Nephron (organoid): ENCODE measurements around the gene OR2F2.

ENCODE experiments used
- H3K27ac Mint-ChIP-seq, 3 experiments: 2 replicates each; pipeline ENCODE4 v1.8.0; 2020; ENCODE audit warnings: mixed read lengths in 3 of 3, mild to moderate bottlenecking in 2 of 3, moderate library complexity in 1 of 3
- H3K27me3 Mint-ChIP-seq: 2 replicates; pipeline ENCODE4 v1.8.0; 2021; ENCODE audit warnings: low read depth, mild to moderate bottlenecking, moderate library complexity, mixed read lengths
- H3K36me3 Mint-ChIP-seq: 2 replicates; pipeline ENCODE4 v1.8.0; 2020; ENCODE audit warnings: low read depth, mixed read lengths
- H3K4me1 Mint-ChIP-seq: 2 replicates; pipeline ENCODE4 v1.8.0; 2020; ENCODE audit warnings: mixed read lengths
- H3K4me3 Mint-ChIP-seq, 3 experiments: 2 replicates each; pipeline ENCODE4 v1.8.0; 2020; ENCODE audit warnings: mild to moderate bottlenecking in 3 of 3, mixed read lengths in 3 of 3, moderate library complexity in 2 of 3
- H3K9me3 Mint-ChIP-seq: 2 replicates; pipeline ENCODE4 v1.8.0; 2020; ENCODE audit warnings: mixed read lengths
- CTCF ChIP-seq, 3 experiments: fragments of 200-600 bp; sonication (generic); IDR thresholded peaks; one replicate each; pipeline ENCODE4 v1.5.0; 2021; ENCODE audit warnings: antibody characterized with exemption in 3 of 3; ENCODE audit not compliant: unreplicated experiment in 3 of 3

The OR2F2 gene

DNA sequence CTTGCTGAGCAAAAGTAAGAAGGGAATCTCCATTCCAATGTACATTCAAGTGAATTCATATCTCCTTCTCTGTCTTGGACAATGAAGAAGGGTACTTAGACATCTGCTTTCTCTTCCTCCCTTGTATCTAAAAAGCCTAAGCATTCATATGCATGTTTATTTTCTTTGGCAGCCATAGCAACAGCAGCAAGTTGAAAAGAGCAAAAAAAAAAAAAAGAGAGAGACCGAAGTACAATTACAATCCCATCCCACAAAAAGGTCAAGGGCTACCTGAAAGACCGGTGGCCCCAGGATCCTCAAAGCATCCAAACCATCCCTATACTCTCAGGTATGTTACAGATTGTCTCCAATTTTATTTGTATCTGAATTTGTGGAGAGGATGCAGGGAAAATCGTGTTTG lies 23.7 kb downstream of the OR2F2 start:
- no peak overlapping the region for H3K27ac Mint-ChIP-seq
- no peak overlapping the region for H3K4me3 Mint-ChIP-seq
- H3K9me3 Mint-ChIP-seq: no peaks in the 10 kb centered on the region
- peaks cover 6% of the 10 kb centered on the region for H3K27me3 Mint-ChIP-seq
- TF ChIP-seq CTCF (IDR thresholded peaks at IDR 0.05; ENCODE audit: unreplicated experiment in 3 of 3): no peak
- no peaks in the 10 kb centered on the region for H3K4me1 Mint-ChIP-seq
- no peaks in the 10 kb centered on the region for H3K36me3 Mint-ChIP-seq

- no peaks in the 10 kb centered on the region for H3K9me3 Mint-ChIP-seq
- peaks cover 6% of the 10 kb centered on the region for H3K27me3 Mint-ChIP-seq
- H3K27ac Mint-ChIP-seq: no peak overlapping the region
- H3K4me1 Mint-ChIP-seq: no peaks in the 10 kb centered on the region
- no peak overlapping the region for H3K4me3 Mint-ChIP-seq
- no peak for TF ChIP-seq CTCF (IDR thresholded peaks at IDR 0.05; ENCODE audit: unreplicated experiment in 3 of 3)
- no peaks in the 10 kb centered on the region for H3K36me3 Mint-ChIP-seq
These were observed 26.0 kb downstream of the OR2F2 start for GRCh38 chr7:143960813-143961610.

- no peak for TF ChIP-seq CTCF (IDR thresholded peaks at IDR 0.05; ENCODE audit: unreplicated experiment in 3 of 3)
- Mint-ChIP-seq H3K4me3 (no peak overlapping the region), H3K27ac (no peak overlapping the region), H3K9me3 (peaks cover 2% of the 10 kb centered on the region), H3K36me3 (no peaks in the 10 kb centered on the region), H3K4me1 (no peaks in the 10 kb centered on the region), H3K27me3 (peaks cover 6% of the 10 kb centered on the region)
These were observed 30.2 kb downstream of the OR2F2 start for GRCh38 chr7:143965280-143965679.

GRCh38 chr7:143967398-143967797 lies 32.4 kb downstream of the OR2F2 start:
- H3K27me3 Mint-ChIP-seq: peaks cover 6% of the 10 kb centered on the region
- H3K4me1 Mint-ChIP-seq: no peaks in the 10 kb centered on the region
- no peak overlapping the region for H3K27ac Mint-ChIP-seq
- no peak for TF ChIP-seq CTCF (IDR thresholded peaks at IDR 0.05; ENCODE audit: unreplicated experiment in 3 of 3)
- no peaks in the 10 kb centered on the region for H3K36me3 Mint-ChIP-seq
- H3K4me3 Mint-ChIP-seq: no peak overlapping the region
- H3K9me3 Mint-ChIP-seq: peaks cover 2% of the 10 kb centered on the region

DNA sequence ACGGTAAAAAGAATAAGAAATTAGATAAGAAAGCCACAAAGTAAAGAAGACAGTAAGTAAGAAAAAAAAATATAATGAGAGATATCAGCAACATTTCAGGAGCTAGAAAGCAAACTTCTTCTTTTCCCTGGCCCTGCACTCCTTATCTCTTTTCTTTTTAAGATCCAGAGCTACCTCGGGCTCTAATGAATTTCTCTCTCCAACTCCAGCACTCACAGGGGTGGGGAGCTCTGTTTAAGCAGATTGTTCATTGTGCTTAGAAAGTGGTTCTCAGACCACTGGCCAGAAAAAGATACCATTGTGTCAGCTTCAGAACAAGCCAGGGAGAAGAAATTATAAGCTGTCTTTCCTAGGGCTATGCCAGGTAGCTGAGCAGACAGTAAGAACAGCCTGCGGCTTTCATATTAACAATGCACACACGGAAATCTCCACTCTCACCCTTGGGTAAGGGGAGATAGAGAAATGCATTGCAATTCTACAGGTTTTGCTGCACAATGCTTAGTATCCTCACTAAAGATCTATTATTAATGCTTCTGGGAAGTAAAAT lies 38.9 kb downstream of the OR2F2 start:
- no peaks in the 10 kb centered on the region for H3K36me3 Mint-ChIP-seq
- H3K27me3 Mint-ChIP-seq: peaks cover under 1% of the 10 kb centered on the region
- no peaks in the 10 kb centered on the region for H3K4me1 Mint-ChIP-seq
- TF ChIP-seq CTCF (IDR thresholded peaks at IDR 0.05; ENCODE audit: unreplicated experiment in 3 of 3): no peak
- no peak overlapping the region for H3K27ac Mint-ChIP-seq
- H3K9me3 Mint-ChIP-seq: peaks cover 2% of the 10 kb centered on the region
- H3K4me3 Mint-ChIP-seq: no peak overlapping the region

- no peak for TF ChIP-seq CTCF (IDR thresholded peaks at IDR 0.05; ENCODE audit: unreplicated experiment in 3 of 3)
- Mint-ChIP-seq H3K4me1 (no peaks in the 10 kb centered on the region), H3K4me3 (no peak overlapping the region), H3K36me3 (no peaks in the 10 kb centered on the region), H3K9me3 (peaks cover 2% of the 10 kb centered on the region), H3K27me3 (no peaks in the 10 kb centered on the region), H3K27ac (no peak overlapping the region)
These were observed 39.4 kb downstream of the OR2F2 start for GRCh38 chr7:143974459-143974858.
